Tibial nerve (tissue), 4 donors: Measurements from ENCODE around the gene USP17L15. TPM values are rescaled to one million over a fixed set of nuclear protein-coding genes. Genes with fewer than 3 reads are reported as not detected.
"Not testable (repeated sequence)": the region's sequence is repeated elsewhere in the genome, so short reads cannot be mapped to it uniquely, and the experiment has no call there.

ENCODE experiments used
- DNase-seq, 2 donors: peaks; one replicate each; pipeline ENCODE4 v3.0.0-alpha.2; 2019; ENCODE audit warnings: low spot score in 2 of 2
- H3K27ac ChIP-seq, 4 donors: fragments of 200-600 bp; sonication (generic) in 3 of 4; one replicate each; pipeline ENCODE4 v1.5.1; 2017 to 2019; ENCODE audit warnings: mild to moderate bottlenecking in 1 of 4
- H3K27me3 ChIP-seq, 2 donors: fragments of 200-600 bp; sonication (generic) in 1 of 2; one replicate each; pipeline versions ENCODE4 v1.5.1 to v1.6.0; 2017 to 2019
- H3K36me3 ChIP-seq, 3 donors: fragments of 200-600 bp; sonication (generic); one replicate each; pipeline ENCODE4 v1.5.1; 2018 to 2019
- H3K4me1 ChIP-seq, 4 donors: fragments of 200-600 bp; sonication (generic) in 3 of 4; one replicate each; pipeline ENCODE4 v1.5.1; 2017 to 2019
- H3K4me3 ChIP-seq, 4 donors: fragments of 200-600 bp; sonication (generic) in 3 of 4; one replicate each; pipeline ENCODE4 v1.5.1; 2017 to 2019; ENCODE audit warnings: mild to moderate bottlenecking in 1 of 4, moderate library complexity in 1 of 4
- H3K9me3 ChIP-seq, 4 donors: fragments of 200-600 bp; sonication (generic) in 3 of 4; one replicate each; pipeline ENCODE4 v1.5.1; 2017 to 2019
- WGBS, 2 donors: methylation state at CpG; one replicate each; pipeline ENCODE4 v1.1.5; 2018; 5-methylcytosine and 5-hydroxymethylcytosine counted together
- total RNA-seq, 4 donors: library from RNA; depleted of rRNA; stranded (reverse); fragments of >200 nt; gene quantifications; one replicate each; pipeline ENCODE4 v1.1.0, GENCODE V29; 2016

USP17L15 gene
- total RNA-seq, 4 donors from 2014 or later = not detected

DNA sequence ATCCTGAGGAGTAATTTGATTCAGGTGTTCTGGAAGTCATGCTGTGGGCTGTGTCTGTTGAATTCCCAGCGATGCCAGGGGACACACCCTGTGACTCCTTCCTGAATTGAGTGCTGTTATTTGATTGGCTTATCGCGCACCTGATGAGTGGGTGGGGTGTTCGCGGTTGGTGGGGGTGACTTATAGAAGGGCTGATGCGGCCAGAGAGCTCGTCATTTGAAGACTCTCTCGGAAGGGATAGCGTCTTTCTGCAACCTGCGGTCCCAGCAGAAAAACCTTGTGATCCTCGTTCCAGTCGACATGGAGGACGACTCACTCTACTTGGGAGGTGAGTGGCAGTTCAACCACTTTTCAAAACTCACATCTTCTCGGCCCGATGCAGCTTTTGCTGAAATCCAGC, 33.1 kb downstream of the USP17L15 start, which contains the start of gene USP17L22:
Gene USP17L22 (plus strand): TSS at position 301 of the 400 bp plus-strand sequence. CDS start 0 bp downstream, at position 301.
- not testable (repeated sequence) for H3K36me3 ChIP-seq, H3K4me1 ChIP-seq, H3K4me3 ChIP-seq, DNase-seq, H3K27ac ChIP-seq, H3K9me3 ChIP-seq, H3K27me3 ChIP-seq
- no CpG with 5 or more reads among the region's 15 CpGs for WGBS, 2 donors

- H3K36me3 ChIP-seq, H3K9me3 ChIP-seq, H3K27me3 ChIP-seq, H3K4me3 ChIP-seq, H3K27ac ChIP-seq, H3K4me1 ChIP-seq: not testable (repeated sequence)
- DNase-seq = peak; percentile 53 to 57
- 88 to 89% methylated on average over 8 of the region's 10 CpGs for WGBS, 2 donors
Observed at GRCh38 chr4:9271719-9272118, 37.5 kb downstream of the USP17L15 start.

Other genes starting within 250 kb of the USP17L15 start
- not detected for gene FAM90A26, start 64.0 kb upstream of the USP17L15 start, total RNA-seq
- not detected for gene USP17L10, start 23.7 kb upstream of the USP17L15 start, total RNA-seq
- gene USP17L11, start 19.0 kb upstream of the USP17L15 start, total RNA-seq = not detected
- not detected for gene USP17L12, start 14.2 kb upstream of the USP17L15 start, total RNA-seq
- not detected for gene USP17L13, start 9.5 kb upstream of the USP17L15 start, total RNA-seq
- gene USP17L17, start 9.5 kb downstream of the USP17L15 start, total RNA-seq = not detected
- not detected for gene USP17L18, start 14.2 kb downstream of the USP17L15 start, total RNA-seq
- gene USP17L19, start 19.0 kb downstream of the USP17L15 start, total RNA-seq = not detected
- gene USP17L20, start 23.7 kb downstream of the USP17L15 start, total RNA-seq = not detected
- not detected for gene USP17L21, start 28.5 kb downstream of the USP17L15 start, total RNA-seq
- not detected for gene USP17L22, start 33.2 kb downstream of the USP17L15 start, total RNA-seq
- gene USP17L24, start 90.8 kb downstream of the USP17L15 start, total RNA-seq = not detected
- gene USP17L25, start 95.5 kb downstream of the USP17L15 start, total RNA-seq = not detected
- not detected for gene USP17L26, start 100.3 kb downstream of the USP17L15 start, total RNA-seq
- not detected for gene USP17L5, start 105.0 kb downstream of the USP17L15 start, total RNA-seq
- gene USP17L27, start 109.8 kb downstream of the USP17L15 start, total RNA-seq = not detected
- not detected for gene USP17L28, start 114.5 kb downstream of the USP17L15 start, total RNA-seq
- not detected for gene USP17L29, start 119.3 kb downstream of the USP17L15 start, total RNA-seq
- gene USP17L30, start 128.7 kb downstream of the USP17L15 start, total RNA-seq = not detected
- not detected for gene DEFB131A, start 210.0 kb downstream of the USP17L15 start, total RNA-seq